Trophoblast cell (in vitro differentiated cells and primary cell): ENCODE data around the gene LRRC34.
A peak's percentile ranks its signal among the peaks of the same experiment; 100 is the strongest.

Experiments
- DNase-seq, 2 donors: peaks; one replicate each; pipeline ENCODE4 v3.0.0-alpha.2; 2016
- H2AFZ ChIP-seq: 2 replicates; pipeline ENCODE4 v1.6.1; 2013; ENCODE audit warnings: low read length, moderate library complexity, mild to moderate bottlenecking; ENCODE audit not compliant: insufficient read depth, poor library complexity
- H2AK5ac ChIP-seq: 2 replicates; pipeline ENCODE4 v1.6.1; 2013; ENCODE audit warnings: mild to moderate bottlenecking, low read length
- H2BK120ac ChIP-seq: 2 replicates; pipeline ENCODE4 v1.6.1; 2013; ENCODE audit warnings: low read length, mild to moderate bottlenecking, moderate library complexity; ENCODE audit not compliant: insufficient read depth, poor library complexity
- H2BK12ac ChIP-seq: 2 replicates; pipeline ENCODE4 v1.6.1; 2013; ENCODE audit warnings: mild to moderate bottlenecking, low read length, moderate library complexity
- H2BK5ac ChIP-seq: 2 replicates; pipeline ENCODE4 v1.6.1; 2013; ENCODE audit warnings: low read length, low read depth, moderate library complexity, mild to moderate bottlenecking; ENCODE audit not compliant: poor library complexity
- H3K14ac ChIP-seq: 2 replicates; pipeline ENCODE4 v1.6.1; 2013; ENCODE audit warnings: mild to moderate bottlenecking, low read length
- H3K18ac ChIP-seq: 2 replicates; pipeline ENCODE4 v1.6.1; 2013; ENCODE audit warnings: mild to moderate bottlenecking, low read length
- H3K23ac ChIP-seq: 2 replicates; pipeline ENCODE4 v1.6.1; 2013; ENCODE audit warnings: low read length
- H3K27ac ChIP-seq: 2 replicates; pipeline ENCODE4 v1.5.1; 2013; ENCODE audit warnings: low read depth, mild to moderate bottlenecking, inconsistent platforms, low read length, moderate library complexity
- H3K27me3 ChIP-seq: 2 replicates; pipeline ENCODE4 v1.6.1; 2013; ENCODE audit warnings: inconsistent platforms, mild to moderate bottlenecking, low read length, moderate library complexity; ENCODE audit not compliant: insufficient read depth
- H3K36me3 ChIP-seq, 2 experiments: 1 replicate in 1 of 2; 2 replicates in 1 of 2; pipeline ENCODE4 v1.6.1; 2013; ENCODE audit warnings: low read length in 2 of 2, mild to moderate bottlenecking in 2 of 2, moderate library complexity in 1 of 2; ENCODE audit not compliant: insufficient read depth in 2 of 2, control insufficient read depth in 1 of 2
- H3K4ac ChIP-seq: 2 replicates; pipeline ENCODE4 v1.6.1; 2013; ENCODE audit warnings: low read depth, mild to moderate bottlenecking, low read length, moderate library complexity
- H3K4me1 ChIP-seq, 2 experiments: 1 replicate in 1 of 2; 2 replicates in 1 of 2; pipeline ENCODE4 v1.6.1; 2013; ENCODE audit warnings: low read length in 2 of 2, mild to moderate bottlenecking in 2 of 2, moderate library complexity in 1 of 2; ENCODE audit not compliant: insufficient read depth in 2 of 2, control insufficient read depth in 1 of 2
- H3K4me2 ChIP-seq: 2 replicates; pipeline ENCODE4 v1.6.1; 2013; ENCODE audit warnings: inconsistent platforms, mild to moderate bottlenecking, low read length, moderate library complexity
- H3K4me3 ChIP-seq: 2 replicates; pipeline ENCODE4 v1.5.1; 2013; ENCODE audit warnings: mild to moderate bottlenecking, low read depth, low read length, inconsistent platforms
- H3K79me1 ChIP-seq: one replicate; pipeline ENCODE4 v1.6.1; 2013; ENCODE audit warnings: low read length
- H3K79me2 ChIP-seq: 2 replicates; pipeline ENCODE4 v1.6.1; 2013; ENCODE audit warnings: low read length, mild to moderate bottlenecking; ENCODE audit not compliant: control insufficient read depth, insufficient read depth, poor library complexity
- H3K9ac ChIP-seq: 2 replicates; pipeline ENCODE4 v1.6.1; 2013; ENCODE audit warnings: mild to moderate bottlenecking, low read length
- H3K9me3 ChIP-seq: 2 replicates; pipeline ENCODE4 v1.6.1; 2013; ENCODE audit warnings: low read depth, mild to moderate bottlenecking, control low read depth, inconsistent platforms, low read length; ENCODE audit not compliant: insufficient read depth
- H4K12ac ChIP-seq: 2 replicates; pipeline ENCODE4 v1.6.1; 2013; ENCODE audit warnings: low read depth, mild to moderate bottlenecking, low read length, moderate library complexity
- H4K8ac ChIP-seq: 2 replicates; pipeline ENCODE4 v1.6.1; 2013; ENCODE audit warnings: low read depth, mild to moderate bottlenecking, low read length, moderate library complexity
- H4K91ac ChIP-seq: one replicate; pipeline ENCODE4 v1.6.1; 2013; ENCODE audit warnings: low read depth, mild to moderate bottlenecking, low read length, moderate library complexity
- WGBS: extraction: QIAGEN DNeasy Blood & Tissue Kit; methylation state at CpG from one replicate; pipeline ENCODE4 v1.1.7; 2013; ENCODE audit warnings: missing lambda C conversion rate; ENCODE audit not compliant: insufficient read length, insufficient coverage; ENCODE audit errors: extremely low coverage; 5-methylcytosine and 5-hydroxymethylcytosine counted together

Gene LRRC34

DNA sequence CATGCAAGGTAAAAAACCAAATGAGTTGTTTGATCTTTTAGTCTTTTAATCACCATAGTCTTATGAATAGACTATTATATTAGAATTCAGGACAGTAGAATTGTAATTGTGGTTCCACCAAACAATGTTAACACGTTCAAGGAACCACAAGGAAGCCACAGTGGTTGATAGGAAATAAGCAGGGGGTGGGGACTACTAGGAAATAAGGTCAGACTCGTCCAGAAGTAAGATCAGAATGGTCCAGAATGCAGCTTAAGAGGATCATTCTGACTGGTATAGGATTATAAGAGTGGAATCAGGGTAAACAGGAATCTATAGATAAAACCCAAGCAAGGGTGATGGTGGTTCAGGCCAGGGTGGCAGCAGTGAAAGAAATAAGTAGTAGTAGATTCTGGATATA is 32.0 kb downstream of the LRRC34 start:
- H3K4me1 ChIP-seq: no peaks in the 10 kb centered on the region
- no peak overlapping the region for H2BK120ac ChIP-seq
- no peak overlapping the region for H4K8ac ChIP-seq
- H3K4me2 ChIP-seq: no peak overlapping the region
- no peak overlapping the region for H3K14ac ChIP-seq
- H2AK5ac ChIP-seq: no peak overlapping the region
- H2BK5ac ChIP-seq: no peak overlapping the region
- no peaks in the 10 kb centered on the region for H3K27me3 ChIP-seq
- H4K12ac ChIP-seq: no peak overlapping the region
- no peak overlapping the region for H4K91ac ChIP-seq
- H2BK12ac ChIP-seq: no peak overlapping the region
- no peak for DNase-seq
- H3K4ac ChIP-seq: no peak overlapping the region
- no peaks in the 10 kb centered on the region for H3K9me3 ChIP-seq
- H2AFZ ChIP-seq: no peak overlapping the region
- H3K27ac ChIP-seq: no peak overlapping the region
- H3K18ac ChIP-seq: no peak overlapping the region
- H3K79me2 ChIP-seq: no peaks in the 10 kb centered on the region
- H3K79me1 ChIP-seq: no peaks in the 10 kb centered on the region
- H3K9ac ChIP-seq: no peak overlapping the region
- no CpG with 5 or more reads among the region's 2 CpGs for WGBS
- H3K36me3 ChIP-seq: peaks cover 3 to 32% of the 10 kb centered on the region in 2 experiments
- no peak overlapping the region for H3K23ac ChIP-seq
- no peak overlapping the region for H3K4me3 ChIP-seq

GRCh38 chr3:169777822-169778221 is 34.9 kb downstream of the LRRC34 start:
- H3K18ac ChIP-seq: no peak overlapping the region

DNA sequence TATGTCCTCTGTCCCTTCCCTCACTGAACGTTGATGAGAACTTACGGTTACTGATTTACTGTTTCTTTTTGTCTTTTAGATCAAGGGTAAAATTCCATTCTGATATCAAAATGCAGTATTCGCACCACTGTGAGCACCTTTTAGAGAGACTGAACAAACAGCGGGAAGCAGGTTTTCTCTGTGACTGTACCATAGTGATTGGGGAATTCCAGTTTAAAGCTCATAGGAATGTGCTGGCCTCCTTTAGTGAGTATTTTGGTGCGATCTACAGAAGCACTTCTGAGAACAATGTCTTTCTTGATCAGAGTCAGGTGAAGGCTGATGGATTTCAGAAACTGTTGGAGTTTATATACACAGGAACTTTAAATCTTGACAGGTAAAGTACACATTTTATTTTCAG is 38.5 kb downstream of the LRRC34 start:
- H3K4me3 ChIP-seq: no peak overlapping the region
- DNase-seq: peak in 1 of 2 donors; percentile 34
- H2BK120ac ChIP-seq: no peak overlapping the region
- H3K9me3 ChIP-seq: no peaks in the 10 kb centered on the region
- no peak overlapping the region for H3K4ac ChIP-seq
- no peak overlapping the region for H3K23ac ChIP-seq
- no peak overlapping the region for H2BK12ac ChIP-seq
- H3K4me2 ChIP-seq: peak overlapping the region; percentile 72
- H4K8ac ChIP-seq: no peak overlapping the region
- no peak overlapping the region for H3K14ac ChIP-seq
- H3K18ac ChIP-seq: no peak overlapping the region
- no peak overlapping the region for H3K9ac ChIP-seq
- H2AK5ac ChIP-seq: no peak overlapping the region
- no CpG with 5 or more reads among the region's 5 CpGs for WGBS
- H2AFZ ChIP-seq: no peak overlapping the region
- H3K79me2 ChIP-seq: peaks cover 7% of the 10 kb centered on the region
- H3K79me1 ChIP-seq: peaks cover 14% of the 10 kb centered on the region
- H3K4me1 ChIP-seq: no peaks in the 10 kb centered on the region
- no peak overlapping the region for H4K91ac ChIP-seq
- no peak overlapping the region for H4K12ac ChIP-seq
- H2BK5ac ChIP-seq: no peak overlapping the region
- no peak overlapping the region for H3K27ac ChIP-seq
- H3K36me3 ChIP-seq: peaks cover 4 to 14% of the 10 kb centered on the region in 2 experiments
- no peaks in the 10 kb centered on the region for H3K27me3 ChIP-seq

More at GRCh38 chr3:169777822-169778221, 34.9 kb downstream of the LRRC34 start:
- H3K79me2 ChIP-seq: peaks cover 5% of the 10 kb centered on the region
- H3K4me1 ChIP-seq: no peaks in the 10 kb centered on the region
- H3K4me3 ChIP-seq: no peak overlapping the region
- H4K8ac ChIP-seq: no peak overlapping the region
- no peak for DNase-seq
- WGBS: no CpG with 5 or more reads among the region's 4 CpGs
- no peak overlapping the region for H2BK12ac ChIP-seq
- no peak overlapping the region for H4K91ac ChIP-seq
- H3K36me3 ChIP-seq: peaks cover 4 to 32% of the 10 kb centered on the region in 2 experiments
- H3K27me3 ChIP-seq: no peaks in the 10 kb centered on the region
- H2AFZ ChIP-seq: no peak overlapping the region
- no peak overlapping the region for H4K12ac ChIP-seq
- peaks cover 7% of the 10 kb centered on the region for H3K79me1 ChIP-seq
- no peak overlapping the region for H2BK120ac ChIP-seq
- no peak overlapping the region for H3K23ac ChIP-seq
- no peak overlapping the region for H2BK5ac ChIP-seq
- H3K9ac ChIP-seq: no peak overlapping the region
- H3K14ac ChIP-seq: no peak overlapping the region
- no peak overlapping the region for H2AK5ac ChIP-seq
- H3K4me2 ChIP-seq: no peak overlapping the region
- H3K27ac ChIP-seq: no peak overlapping the region
- H3K9me3 ChIP-seq: no peaks in the 10 kb centered on the region
- no peak overlapping the region for H3K4ac ChIP-seq

GRCh38 chr3:169772897-169773816 is 39.5 kb downstream of the LRRC34 start, which contains the start of gene MYNN:
Gene MYNN (plus strand): TSS chr3:169773396. CDS start chr3:169774296, 900 bp downstream.
- peak within 1 kb of the TSS; percentile 93 for H3K4me3 ChIP-seq
- H3K18ac ChIP-seq: peak within 1 kb of the TSS; percentile 71
- no peaks in the 10 kb centered on the region for H3K27me3 ChIP-seq
- H2BK12ac ChIP-seq: no peak within 1 kb of the TSS
- peak within 1 kb of the TSS; percentile 82 for H4K91ac ChIP-seq
- H3K27ac ChIP-seq: peak within 1 kb of the TSS; percentile 92
- H2BK5ac ChIP-seq: peak within 1 kb of the TSS; percentile 53
- H3K4me1 ChIP-seq: no peaks in the 10 kb centered on the region
- peak; percentile 88 to 89 for DNase-seq
- H3K4me2 ChIP-seq: peak within 1 kb of the TSS; percentile 78
- H4K8ac ChIP-seq: peak within 1 kb of the TSS; percentile 89
- H3K14ac ChIP-seq: peak within 1 kb of the TSS; percentile 72
- H3K9me3 ChIP-seq: no peaks in the 10 kb centered on the region
- H3K79me1 ChIP-seq: peaks cover 14% of the 10 kb centered on the region
- no peak within 1 kb of the TSS for H3K23ac ChIP-seq
- peak within 1 kb of the TSS; percentile 87 for H4K12ac ChIP-seq
- H3K79me2 ChIP-seq: peaks cover 7% of the 10 kb centered on the region
- peak within 1 kb of the TSS; percentile 34 for H2AK5ac ChIP-seq
- peak within 1 kb of the TSS; percentile 62 for H2BK120ac ChIP-seq
- H3K4ac ChIP-seq: peak within 1 kb of the TSS; percentile 29
- no CpG with 5 or more reads among the region's 61 CpGs for WGBS
- H2AFZ ChIP-seq: peak within 1 kb of the TSS; percentile 71
- H3K9ac ChIP-seq: peak within 1 kb of the TSS; percentile 94
- peaks cover 4 to 9% of the 10 kb centered on the region in 2 experiments for H3K36me3 ChIP-seq
